ENCODE results near the gene HTT-AS. TPM values are rescaled to one million over a fixed set of nuclear protein-coding genes. Genes with fewer than 3 reads are reported as not detected.

The HTT-AS gene
- total RNA-seq, 2 experiments from 2014 or later, result not detected

GRCh38 chr4:3046623-3047022, 27.7 kb downstream of the HTT-AS start:
- DNase-seq, result no peak
- Mint-ChIP-seq H3K27me3 (no peaks in the 10 kb centered on the region), H3K9me3 (peaks cover 7% of the 10 kb centered on the region), H3K27ac (no peak overlapping the region), H3K4me3 (no peak overlapping the region), H3K36me3 (peaks cover 7% of the 10 kb centered on the region), H3K4me1 (peaks cover 39% of the 10 kb centered on the region)

GRCh38 chr4:3046162-3046561, 28.2 kb downstream of the HTT-AS start:
- no peak for DNase-seq
- Mint-ChIP-seq H3K27ac (peak overlapping the region; percentile 34), H3K27me3 (no peaks in the 10 kb centered on the region), H3K36me3 (peaks cover 7% of the 10 kb centered on the region), H3K9me3 (peaks cover 7% of the 10 kb centered on the region), H3K4me3 (no peak overlapping the region), H3K4me1 (peaks cover 40% of the 10 kb centered on the region)

DNA sequence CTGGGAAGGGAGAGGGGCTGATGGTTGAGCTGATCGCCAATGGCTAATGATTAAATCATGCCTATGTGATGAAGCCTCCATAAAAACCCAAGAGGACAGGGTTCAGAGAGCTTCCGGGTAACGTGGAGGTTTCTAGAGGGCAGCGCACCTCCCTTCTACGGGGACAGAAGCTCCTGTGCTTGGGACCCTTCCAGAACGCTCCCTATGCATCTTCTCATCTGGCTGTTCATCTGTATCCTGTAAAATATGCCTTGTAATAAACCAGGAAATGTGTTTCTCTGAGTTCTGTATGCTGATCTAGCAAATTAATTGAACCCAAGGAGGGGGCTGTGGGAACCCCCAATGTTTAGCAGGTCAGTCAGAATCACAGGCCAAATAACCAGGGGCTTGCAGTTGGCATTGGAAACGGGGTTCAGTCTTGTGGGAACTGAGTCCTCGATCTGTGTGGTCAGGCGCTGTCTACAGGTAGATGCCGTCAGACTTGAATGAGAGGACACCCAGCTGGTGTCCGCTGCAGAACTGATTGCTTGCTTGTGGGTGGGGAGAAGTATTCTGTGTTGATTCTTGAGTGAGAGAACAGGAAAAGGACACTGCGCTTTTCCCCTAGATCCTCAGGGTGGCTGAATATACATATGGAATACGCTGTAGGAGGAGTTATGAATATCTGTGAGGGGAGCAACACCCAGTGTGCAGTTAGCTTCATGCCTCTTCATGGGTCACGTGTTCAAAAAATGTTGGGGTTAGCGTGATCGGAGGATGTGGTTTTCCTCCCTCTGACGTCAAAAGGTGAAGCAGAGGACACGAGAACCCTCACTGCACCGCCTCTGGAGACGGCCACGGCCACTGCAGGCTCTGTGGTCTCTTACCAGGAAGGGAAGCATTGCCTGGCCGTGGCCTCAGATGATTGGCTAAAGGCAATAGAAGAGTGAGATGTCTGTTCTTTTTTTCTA, 29.2 kb downstream of the HTT-AS start:
- H3K4me3 Mint-ChIP-seq, result peak overlapping the region; percentile 1

GRCh38 chr4:3043282-3044020, 30.9 kb downstream of the HTT-AS start:
- no peak overlapping the region for H3K27ac Mint-ChIP-seq

More for the DNA sequence above, 29.2 kb downstream of the HTT-AS start:
- Mint-ChIP-seq H3K4me1 (peaks cover 44% of the 10 kb centered on the region), H3K27me3 (no peaks in the 10 kb centered on the region), H3K36me3 (peaks cover 7% of the 10 kb centered on the region), H3K9me3 (peaks cover 7% of the 10 kb centered on the region), H3K27ac (peak overlapping the region; percentile 76)
- peak; percentile 57 for DNase-seq

GRCh38 chr4:3042226-3042625, 32.1 kb downstream of the HTT-AS start:
- H3K36me3 Mint-ChIP-seq, result peaks cover 7% of the 10 kb centered on the region
- H3K27ac Mint-ChIP-seq, result peak overlapping the region; percentile 89
- H3K9me3 Mint-ChIP-seq, result peaks cover 7% of the 10 kb centered on the region
- no peak for DNase-seq
- H3K27me3 Mint-ChIP-seq, result peaks cover 5% of the 10 kb centered on the region
- peaks cover 45% of the 10 kb centered on the region for H3K4me1 Mint-ChIP-seq
- peak overlapping the region; percentile 88 for H3K4me3 Mint-ChIP-seq

More at GRCh38 chr4:3043282-3044020, 30.9 kb downstream of the HTT-AS start:
- peaks cover 44% of the 10 kb centered on the region for H3K4me1 Mint-ChIP-seq
- DNase-seq, result no peak
- peaks cover 7% of the 10 kb centered on the region for H3K36me3 Mint-ChIP-seq
- H3K4me3 Mint-ChIP-seq, result no peak overlapping the region
- no peaks in the 10 kb centered on the region for H3K27me3 Mint-ChIP-seq
- H3K9me3 Mint-ChIP-seq, result peaks cover 7% of the 10 kb centered on the region

DNA sequence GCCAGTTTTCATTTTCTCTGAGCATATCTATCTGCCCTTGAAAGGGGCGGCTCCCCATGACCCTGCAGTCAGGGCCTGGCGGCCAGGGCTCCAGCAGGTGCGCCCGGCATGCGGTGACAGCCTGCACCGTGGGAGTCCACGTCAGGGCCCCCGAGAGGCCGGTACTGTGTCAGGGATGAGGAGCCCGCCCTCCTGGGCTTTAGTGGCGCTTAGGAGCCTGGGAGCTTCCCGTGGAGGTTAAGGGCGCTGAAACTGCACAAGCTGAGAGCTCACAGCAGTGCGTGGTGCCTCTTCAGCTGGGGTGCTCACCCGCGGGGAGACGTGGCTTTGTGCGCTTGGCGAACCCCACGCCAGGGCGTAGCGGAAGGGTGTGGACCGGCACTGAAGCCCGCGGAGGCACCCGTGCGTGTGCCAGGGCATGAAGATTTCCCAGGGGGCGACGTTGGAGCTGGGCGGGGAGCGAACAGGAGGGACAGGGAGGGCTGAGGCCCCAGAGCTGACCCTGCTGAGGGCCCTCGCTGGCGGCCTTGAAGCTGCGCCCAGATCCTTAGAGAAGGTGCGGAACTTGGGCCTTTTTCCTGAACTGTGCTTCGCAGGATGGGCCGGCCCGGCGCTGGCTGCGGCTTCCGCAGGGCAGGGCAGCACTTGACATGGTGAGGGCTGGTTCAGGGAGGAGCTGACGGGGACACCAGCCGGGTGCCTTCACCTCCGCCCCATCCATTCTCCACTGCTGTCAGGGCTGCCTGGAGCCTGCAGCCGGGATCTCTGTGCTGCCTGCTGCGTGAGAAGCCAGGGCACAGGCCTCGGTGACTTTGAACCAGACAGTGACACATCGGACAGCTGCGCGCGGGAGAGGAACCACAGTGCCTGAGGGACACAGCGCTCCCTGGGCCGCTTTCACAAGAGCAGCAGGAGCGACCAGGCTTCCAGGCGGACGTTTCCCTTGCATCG, 32.9 kb downstream of the HTT-AS start:
- H3K27ac Mint-ChIP-seq, result peak overlapping the region; percentile 89
- peak overlapping the region; percentile 88 for H3K4me3 Mint-ChIP-seq
- peaks cover 7% of the 10 kb centered on the region for H3K36me3 Mint-ChIP-seq
- H3K9me3 Mint-ChIP-seq, result peaks cover 7% of the 10 kb centered on the region
- H3K27me3 Mint-ChIP-seq, result peaks cover 11% of the 10 kb centered on the region
- peaks cover 48% of the 10 kb centered on the region for H3K4me1 Mint-ChIP-seq
- peak; percentile 56 for DNase-seq

- Mint-ChIP-seq H3K36me3 (peaks cover 5% of the 10 kb centered on the region), H3K27ac (peak overlapping the region; percentile 89), H3K27me3 (peaks cover 11% of the 10 kb centered on the region), H3K4me3 (peak overlapping the region; percentile 88), H3K9me3 (peaks cover 5% of the 10 kb centered on the region), H3K4me1 (peaks cover 41% of the 10 kb centered on the region)
- DNase-seq, result no peak
Observed at GRCh38 chr4:3040452-3041191, 33.7 kb downstream of the HTT-AS start.

DNA sequence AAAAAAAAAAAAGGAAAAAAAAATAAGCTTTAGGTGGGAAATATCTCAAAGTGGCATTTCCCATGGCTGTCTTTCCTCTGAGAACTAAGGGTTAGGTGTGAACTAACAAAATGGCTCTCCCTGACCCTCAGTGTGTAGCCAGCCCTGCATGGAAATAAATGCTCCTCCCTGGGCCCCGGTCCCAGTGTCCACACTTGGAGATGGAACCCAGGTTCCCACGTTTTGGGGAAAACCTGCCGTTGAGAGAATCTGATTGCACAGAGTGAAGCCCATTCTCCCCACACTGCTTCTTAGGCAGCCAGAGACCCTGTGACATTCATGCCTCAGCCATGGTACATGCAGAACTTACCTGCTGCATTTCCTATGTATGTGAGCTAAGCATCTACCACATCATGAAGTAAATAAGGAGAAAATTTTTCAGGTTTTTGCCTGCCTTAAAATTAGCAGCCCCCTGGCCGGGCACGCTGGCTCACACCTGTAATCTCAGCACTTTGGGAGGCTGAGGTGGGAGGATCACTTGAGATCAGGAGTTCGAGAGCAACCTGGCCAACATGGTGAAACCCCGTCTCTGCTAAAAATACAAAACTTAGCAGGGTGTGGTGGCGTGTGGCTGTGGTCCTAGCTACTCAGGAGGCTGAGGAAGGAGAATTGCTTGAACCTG, 34.5 kb downstream of the HTT-AS start:
- DNase-seq, result no peak
- H3K4me3 Mint-ChIP-seq, result no peak overlapping the region
- no peaks in the 10 kb centered on the region for H3K9me3 Mint-ChIP-seq
- H3K36me3 Mint-ChIP-seq, result no peaks in the 10 kb centered on the region
- peaks cover 11% of the 10 kb centered on the region for H3K27me3 Mint-ChIP-seq
- H3K4me1 Mint-ChIP-seq, result peaks cover 33% of the 10 kb centered on the region
- H3K27ac Mint-ChIP-seq, result no peak overlapping the region

- H3K4me1 Mint-ChIP-seq, result peaks cover 28% of the 10 kb centered on the region
- no peaks in the 10 kb centered on the region for H3K36me3 Mint-ChIP-seq
- no peaks in the 10 kb centered on the region for H3K9me3 Mint-ChIP-seq
- peaks cover 11% of the 10 kb centered on the region for H3K27me3 Mint-ChIP-seq
- peak overlapping the region; percentile 16 for H3K27ac Mint-ChIP-seq
- DNase-seq, result no peak
- H3K4me3 Mint-ChIP-seq, result peak overlapping the region; percentile 75
Observed at GRCh38 chr4:3037957-3038461, 36.3 kb downstream of the HTT-AS start.

- Mint-ChIP-seq H3K36me3 (no peaks in the 10 kb centered on the region), H3K27me3 (peaks cover 11% of the 10 kb centered on the region), H3K9me3 (no peaks in the 10 kb centered on the region), H3K4me3 (no peak overlapping the region), H3K4me1 (peaks cover 18% of the 10 kb centered on the region), H3K27ac (no peak overlapping the region)
- DNase-seq, result no peak
Observed at GRCh38 chr4:3036131-3036952, 38.0 kb downstream of the HTT-AS start.

GRCh38 chr4:3035674-3036073, 38.7 kb downstream of the HTT-AS start:
- Mint-ChIP-seq H3K27ac (no peak overlapping the region), H3K4me3 (no peak overlapping the region), H3K27me3 (peaks cover 11% of the 10 kb centered on the region), H3K36me3 (no peaks in the 10 kb centered on the region), H3K4me1 (peaks cover 14% of the 10 kb centered on the region), H3K9me3 (no peaks in the 10 kb centered on the region)
- DNase-seq, result no peak

- Mint-ChIP-seq H3K36me3 (no peaks in the 10 kb centered on the region), H3K4me1 (peaks cover 14% of the 10 kb centered on the region), H3K27me3 (peaks cover 11% of the 10 kb centered on the region), H3K9me3 (no peaks in the 10 kb centered on the region), H3K4me3 (no peak overlapping the region), H3K27ac (no peak overlapping the region)
- no peak for DNase-seq
Observed at GRCh38 chr4:3035249-3035648, 39.1 kb downstream of the HTT-AS start.

GRCh38 chr4:3034231-3034630, 40.1 kb downstream of the HTT-AS start:
- H3K36me3 Mint-ChIP-seq, result no peaks in the 10 kb centered on the region
- H3K9me3 Mint-ChIP-seq, result no peaks in the 10 kb centered on the region
- H3K27me3 Mint-ChIP-seq, result peaks cover 11% of the 10 kb centered on the region
- DNase-seq, result no peak
- peaks cover 14% of the 10 kb centered on the region for H3K4me1 Mint-ChIP-seq
- H3K4me3 Mint-ChIP-seq, result no peak overlapping the region
- H3K27ac Mint-ChIP-seq, result no peak overlapping the region

All from activated naive CD8-positive, alpha-beta T cell treated with anti-CD3 and anti-CD28 coated beads for 36 hours (primary cell).